Activated naive CD8-positive, alpha-beta T cell treated with anti-CD3 and anti-CD28 coated beads for 36 hours (primary cell): ENCODE results near the gene SPOCK1. TPM values are rescaled to one million over a fixed set of nuclear protein-coding genes. Genes with fewer than 3 reads are reported as not detected.
"Not testable (repeated sequence)": the region's sequence is repeated elsewhere in the genome, so short reads cannot be mapped to it uniquely, and the experiment has no call there.

Source experiments
- DNase-seq: peaks from one replicate; pipeline ENCODE4 v3.0.0; 2021
- H3K27ac Mint-ChIP-seq: one replicate; pipeline ENCODE4 v1.8.0; 2022; ENCODE audit warnings: mild to moderate bottlenecking, moderate library complexity, mixed read lengths
- H3K27me3 Mint-ChIP-seq: one replicate; pipeline ENCODE4 v1.8.0; 2022; ENCODE audit warnings: mild to moderate bottlenecking, mixed read lengths
- H3K36me3 Mint-ChIP-seq: one replicate; pipeline ENCODE4 v1.8.0; 2021; ENCODE audit warnings: mild to moderate bottlenecking, mixed read lengths
- H3K4me1 Mint-ChIP-seq: one replicate; pipeline ENCODE4 v1.8.0; 2021; ENCODE audit warnings: mixed read lengths
- H3K4me3 Mint-ChIP-seq: one replicate; pipeline ENCODE4 v1.8.0; 2022; ENCODE audit warnings: mild to moderate bottlenecking, moderate library complexity, mixed read lengths
- H3K9me3 Mint-ChIP-seq: one replicate; pipeline ENCODE4 v1.8.0; 2022; ENCODE audit warnings: mixed read lengths
- total RNA-seq, 2 experiments: library from RNA; stranded (reverse); gene quantifications; one replicate each; pipeline ENCODE4 v1.2.3, GENCODE V29; 2021

Gene SPOCK1
- total RNA-seq, 2 experiments from 2014 or later, result 0.12 TPM; not detected in 1

DNA sequence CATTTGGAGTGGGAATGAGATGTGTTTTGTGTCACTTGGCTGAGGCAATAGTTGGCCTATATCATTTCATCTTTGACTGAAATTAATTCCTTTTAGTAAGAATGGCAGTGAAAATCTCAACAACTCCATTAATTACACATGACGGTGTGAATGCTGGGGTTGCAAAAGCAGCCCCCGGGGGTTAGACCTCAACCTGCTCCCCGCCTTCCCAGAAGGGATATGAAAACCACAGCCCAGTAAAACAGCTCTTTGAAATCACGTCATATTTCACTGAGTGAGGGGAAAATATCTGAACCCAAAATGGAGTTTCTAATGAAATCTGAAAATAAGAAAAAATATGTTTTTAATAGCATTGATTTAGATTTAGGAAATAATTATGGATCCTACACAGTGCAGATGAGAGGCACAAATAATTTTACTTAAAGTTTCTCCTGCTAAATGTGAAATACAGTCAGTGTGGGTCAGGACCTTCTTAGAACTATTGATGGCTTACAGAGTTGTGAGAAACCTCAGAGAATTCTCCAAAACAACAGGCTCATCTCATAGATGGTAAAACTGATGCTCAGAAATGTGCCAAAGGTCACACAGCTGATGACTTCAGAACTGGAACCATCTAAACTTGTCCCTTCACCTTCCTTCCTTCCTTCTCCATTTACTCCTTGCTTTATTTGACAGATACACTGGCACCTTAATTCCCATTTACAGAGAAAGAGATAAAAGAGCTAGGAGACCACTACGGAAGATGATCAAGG lies 96.5 kb downstream of the SPOCK1 start:
- no peak overlapping the region for H3K4me3 Mint-ChIP-seq
- no peak for DNase-seq
- no peaks in the 10 kb centered on the region for H3K9me3 Mint-ChIP-seq
- H3K27ac Mint-ChIP-seq, result no peak overlapping the region
- no peaks in the 10 kb centered on the region for H3K36me3 Mint-ChIP-seq
- H3K4me1 Mint-ChIP-seq, result no peaks in the 10 kb centered on the region
- H3K27me3 Mint-ChIP-seq, result no peaks in the 10 kb centered on the region

DNA sequence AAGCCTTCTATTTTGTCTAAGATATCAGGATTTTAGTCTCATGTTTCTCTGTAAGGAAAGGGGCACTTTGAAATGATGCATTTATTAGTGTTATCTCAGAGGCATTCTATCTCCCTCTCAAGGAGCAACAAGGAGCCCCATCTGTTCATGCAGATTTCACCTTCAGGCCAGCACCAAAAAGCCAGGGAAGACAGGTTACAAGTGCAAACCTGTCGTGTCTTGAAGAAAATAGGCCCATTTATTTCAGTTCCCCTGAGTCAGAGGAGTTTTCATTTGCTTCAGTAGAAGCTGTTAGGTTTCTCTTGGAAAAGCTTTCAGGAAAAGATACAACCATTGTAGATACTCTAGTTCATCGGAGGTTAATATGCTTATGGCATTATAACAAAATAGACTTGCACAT lies 97.2 kb downstream of the SPOCK1 start:
- DNase-seq, result no peak
- Mint-ChIP-seq H3K4me3 (no peak overlapping the region), H3K36me3 (no peaks in the 10 kb centered on the region), H3K9me3 (no peaks in the 10 kb centered on the region), H3K4me1 (no peaks in the 10 kb centered on the region), H3K27ac (no peak overlapping the region), H3K27me3 (no peaks in the 10 kb centered on the region)

DNA sequence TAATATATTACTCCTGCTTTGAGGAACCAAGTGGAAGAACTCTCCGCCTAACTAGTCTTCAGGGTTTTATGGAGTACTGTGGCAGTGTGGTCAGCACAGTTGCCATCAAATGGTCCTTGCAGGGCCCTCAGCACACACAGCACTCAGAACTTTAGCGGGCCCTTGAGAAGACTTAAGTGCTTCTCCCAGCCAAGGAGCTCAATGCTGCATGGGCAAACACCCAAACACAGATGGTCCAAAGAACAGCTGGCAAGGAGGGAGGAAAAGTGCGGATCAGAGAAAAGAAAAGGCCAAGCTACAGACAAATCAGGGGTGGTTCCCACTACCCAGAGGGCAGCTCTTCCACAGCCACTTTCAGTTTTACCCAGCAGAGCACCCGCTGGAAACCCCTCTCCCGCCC lies 98.6 kb downstream of the SPOCK1 start:
- no peak overlapping the region for H3K4me3 Mint-ChIP-seq

DNA sequence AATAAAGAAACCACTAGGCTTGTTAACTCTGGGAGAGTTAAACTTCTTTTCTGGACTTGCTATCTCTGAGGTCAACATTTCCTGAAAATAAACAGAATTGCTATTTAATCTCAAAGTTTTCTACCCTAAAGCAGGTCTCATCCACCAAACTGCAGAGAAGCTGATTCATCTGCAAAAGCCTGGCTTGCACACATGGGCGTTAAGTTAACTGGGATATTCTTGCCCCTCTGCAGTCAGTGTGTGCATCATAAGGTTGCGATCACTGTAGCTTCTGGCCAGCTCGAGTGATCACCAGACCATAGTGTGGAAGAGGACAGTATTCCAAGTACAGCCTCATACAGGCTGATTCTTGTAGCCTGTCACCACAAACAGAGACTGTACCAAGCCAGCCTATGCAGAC lies 99.2 kb downstream of the SPOCK1 start:
- Mint-ChIP-seq H3K27ac (no peak overlapping the region), H3K27me3 (no peaks in the 10 kb centered on the region), H3K4me3 (no peak overlapping the region), H3K36me3 (no peaks in the 10 kb centered on the region), H3K9me3 (no peaks in the 10 kb centered on the region), H3K4me1 (no peaks in the 10 kb centered on the region)
- DNase-seq, result no peak

More for the DNA sequence above, 98.6 kb downstream of the SPOCK1 start:
- Mint-ChIP-seq H3K27me3 (no peaks in the 10 kb centered on the region), H3K4me1 (no peaks in the 10 kb centered on the region), H3K9me3 (no peaks in the 10 kb centered on the region), H3K27ac (no peak overlapping the region), H3K36me3 (no peaks in the 10 kb centered on the region)
- no peak for DNase-seq

GRCh38 chr5:137398751-137399150 lies 100.4 kb downstream of the SPOCK1 start:
- Mint-ChIP-seq H3K9me3 (no peaks in the 10 kb centered on the region), H3K36me3 (no peaks in the 10 kb centered on the region), H3K4me3 (no peak overlapping the region), H3K27me3 (no peaks in the 10 kb centered on the region), H3K4me1 (no peaks in the 10 kb centered on the region), H3K27ac (no peak overlapping the region)
- DNase-seq, result no peak

- Mint-ChIP-seq H3K9me3 (no peaks in the 10 kb centered on the region), H3K4me3 (no peak overlapping the region), H3K27me3 (no peaks in the 10 kb centered on the region), H3K27ac (no peak overlapping the region), H3K4me1 (no peaks in the 10 kb centered on the region), H3K36me3 (no peaks in the 10 kb centered on the region)
- no peak for DNase-seq
Observed at GRCh38 chr5:137398154-137398553, 101.0 kb downstream of the SPOCK1 start.

- no peaks in the 10 kb centered on the region for H3K4me1 Mint-ChIP-seq
- peaks cover 6% of the 10 kb centered on the region for H3K27me3 Mint-ChIP-seq
- no peak overlapping the region for H3K27ac Mint-ChIP-seq
- no peak for DNase-seq
- H3K9me3 Mint-ChIP-seq, result no peaks in the 10 kb centered on the region
- no peak overlapping the region for H3K4me3 Mint-ChIP-seq
- no peaks in the 10 kb centered on the region for H3K36me3 Mint-ChIP-seq
Observed at GRCh38 chr5:137395011-137395755, 103.9 kb downstream of the SPOCK1 start.

DNA sequence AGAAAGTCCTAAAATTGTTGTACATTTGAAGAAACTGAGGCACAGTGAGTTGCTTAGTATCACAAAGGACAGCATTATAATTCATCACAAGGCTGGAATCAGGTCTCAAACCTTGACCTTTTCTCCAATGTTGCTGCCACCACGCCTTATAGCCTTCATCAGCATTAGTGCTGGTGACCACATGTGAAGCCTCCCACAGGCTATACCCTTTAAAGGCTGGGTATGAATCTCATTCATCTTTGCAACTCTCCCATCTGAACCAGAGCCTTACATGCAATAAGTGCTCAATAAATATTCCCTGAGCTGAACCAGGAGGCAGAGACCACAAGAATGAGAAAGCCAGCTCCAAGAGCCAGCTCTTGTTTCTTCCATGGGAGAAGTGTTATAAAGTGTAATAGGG lies 104.7 kb downstream of the SPOCK1 start:
- H3K27ac Mint-ChIP-seq, result no peak overlapping the region
- no peaks in the 10 kb centered on the region for H3K36me3 Mint-ChIP-seq
- DNase-seq, result no peak
- no peak overlapping the region for H3K4me3 Mint-ChIP-seq
- no peaks in the 10 kb centered on the region for H3K9me3 Mint-ChIP-seq
- peaks cover 6% of the 10 kb centered on the region for H3K27me3 Mint-ChIP-seq
- H3K4me1 Mint-ChIP-seq, result no peaks in the 10 kb centered on the region

DNA sequence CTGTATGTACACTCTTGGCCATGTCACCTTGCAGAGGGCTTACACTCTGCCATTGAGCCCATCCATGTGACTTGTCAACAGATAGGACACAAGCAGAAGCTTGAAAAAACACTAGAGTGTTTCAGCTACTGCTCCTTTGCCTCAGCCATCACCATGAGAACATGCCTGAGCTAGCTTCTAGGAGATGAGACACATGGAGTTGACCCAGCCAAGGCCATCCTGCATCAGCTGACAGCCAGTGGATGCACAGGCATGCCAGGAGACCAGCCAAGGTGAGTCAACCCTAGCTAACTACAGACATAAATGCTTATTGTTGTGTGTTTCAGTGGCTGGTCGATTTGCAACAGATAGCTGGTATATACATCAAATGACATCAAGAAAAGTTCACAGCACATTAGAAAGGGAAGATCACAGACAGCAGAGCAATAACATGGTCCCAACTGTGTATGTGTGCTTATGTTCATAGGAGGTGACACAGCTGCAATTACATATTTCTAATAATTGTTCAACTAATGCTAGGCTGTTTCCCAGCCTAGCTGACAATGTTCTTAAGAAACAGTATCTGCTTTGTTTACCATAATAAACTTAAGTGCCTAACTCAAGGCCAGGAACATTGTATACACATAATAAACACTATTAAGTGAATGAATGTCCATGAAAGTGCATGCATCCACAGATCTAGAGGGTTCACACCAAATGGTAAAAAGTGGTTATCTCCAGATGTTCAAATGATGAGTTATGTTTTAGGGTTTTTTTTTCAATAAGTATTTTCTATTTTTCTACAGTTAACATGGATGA lies 105.7 kb downstream of the SPOCK1 start:
- Mint-ChIP-seq H3K36me3 (no peaks in the 10 kb centered on the region), H3K4me1 (no peaks in the 10 kb centered on the region), H3K27me3 (peaks cover 6% of the 10 kb centered on the region), H3K27ac (no peak overlapping the region), H3K9me3 (no peaks in the 10 kb centered on the region), H3K4me3 (no peak overlapping the region)
- no peak for DNase-seq

- H3K36me3 Mint-ChIP-seq, result no peaks in the 10 kb centered on the region
- peaks cover 6% of the 10 kb centered on the region for H3K27me3 Mint-ChIP-seq
- no peaks in the 10 kb centered on the region for H3K9me3 Mint-ChIP-seq
- no peak overlapping the region for H3K4me3 Mint-ChIP-seq
- DNase-seq, result no peak
- H3K4me1 Mint-ChIP-seq, result no peaks in the 10 kb centered on the region
- H3K27ac Mint-ChIP-seq, result no peak overlapping the region
Observed at GRCh38 chr5:137392261-137392660, 106.9 kb downstream of the SPOCK1 start.

DNA sequence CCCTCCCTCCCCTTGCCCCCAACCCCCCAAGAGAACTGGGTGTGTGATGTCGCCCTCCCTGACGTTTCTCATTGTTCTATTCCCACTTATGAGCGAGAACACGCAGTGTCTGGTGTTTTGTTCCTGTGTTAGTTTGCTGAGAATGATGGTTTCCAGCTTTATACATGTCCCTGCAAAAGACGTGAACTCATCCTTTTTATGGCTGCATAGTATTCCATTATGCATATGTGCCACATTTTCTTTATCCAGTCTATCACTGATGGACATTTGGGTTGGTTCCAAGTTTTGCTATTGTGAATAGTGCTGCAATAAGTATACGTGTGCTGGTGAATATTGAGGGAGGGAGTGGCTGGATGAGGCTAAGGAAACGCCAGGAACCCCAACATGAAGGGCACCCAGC lies 108.1 kb downstream of the SPOCK1 start:
- not testable (repeated sequence) for H3K4me1 Mint-ChIP-seq, H3K27ac Mint-ChIP-seq

DNA sequence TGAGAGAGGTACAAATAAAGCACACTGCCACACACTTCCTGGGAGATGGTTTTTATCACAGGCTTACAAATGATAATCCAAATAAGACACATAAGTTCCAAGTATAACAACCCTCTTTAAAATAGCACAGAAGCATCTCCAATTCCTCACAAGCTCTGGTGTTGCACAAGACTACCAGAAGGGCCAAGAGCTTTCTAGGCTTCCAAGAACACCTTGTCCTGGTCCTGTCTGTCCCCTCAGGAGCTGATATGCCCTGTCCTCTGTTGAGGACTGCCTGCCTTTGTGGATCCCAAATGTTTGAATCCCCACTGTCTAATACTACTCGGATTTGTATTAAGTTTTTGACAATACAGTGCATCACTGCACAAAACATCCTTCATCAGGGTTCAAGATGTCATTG lies 110.1 kb downstream of the SPOCK1 start:
- H3K9me3 Mint-ChIP-seq, result no peaks in the 10 kb centered on the region
- no peak for DNase-seq
- H3K4me3 Mint-ChIP-seq, result no peak overlapping the region
- no peak overlapping the region for H3K27ac Mint-ChIP-seq
- H3K4me1 Mint-ChIP-seq, result no peaks in the 10 kb centered on the region
- no peaks in the 10 kb centered on the region for H3K36me3 Mint-ChIP-seq
- H3K27me3 Mint-ChIP-seq, result peaks cover 6% of the 10 kb centered on the region

More for the DNA sequence above, 108.1 kb downstream of the SPOCK1 start:
- not testable (repeated sequence) for H3K9me3 Mint-ChIP-seq, DNase-seq, H3K27me3 Mint-ChIP-seq, H3K36me3 Mint-ChIP-seq, H3K4me3 Mint-ChIP-seq

DNA sequence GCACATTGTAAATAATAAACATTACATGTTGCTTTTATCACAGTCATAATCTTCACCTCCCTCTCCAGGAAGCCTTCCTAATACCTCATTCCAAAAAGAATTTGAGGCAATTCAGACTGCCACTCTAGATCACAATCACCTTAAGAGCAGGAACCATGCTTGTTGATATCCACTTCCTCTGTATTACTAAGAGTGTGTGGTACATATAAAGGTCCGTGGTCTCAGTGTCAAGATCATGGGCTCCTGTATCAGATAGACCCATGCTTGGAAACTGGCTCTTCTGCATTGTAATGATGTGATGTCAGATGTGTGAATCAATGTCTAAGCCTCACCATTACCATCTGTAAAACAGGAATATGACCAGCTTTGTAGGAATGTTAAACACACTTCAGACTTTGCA lies 114.1 kb downstream of the SPOCK1 start:
- Mint-ChIP-seq H3K27ac (no peak overlapping the region), H3K4me3 (no peak overlapping the region), H3K4me1 (no peaks in the 10 kb centered on the region), H3K9me3 (peaks cover 17% of the 10 kb centered on the region), H3K27me3 (no peaks in the 10 kb centered on the region), H3K36me3 (no peaks in the 10 kb centered on the region)
- DNase-seq, result no peak

- Mint-ChIP-seq H3K4me3 (no peak overlapping the region), H3K27me3 (no peaks in the 10 kb centered on the region), H3K27ac (no peak overlapping the region), H3K9me3 (peaks cover 17% of the 10 kb centered on the region), H3K36me3 (no peaks in the 10 kb centered on the region), H3K4me1 (no peaks in the 10 kb centered on the region)
- no peak for DNase-seq
Observed at GRCh38 chr5:137383909-137384308, 115.2 kb downstream of the SPOCK1 start.

GRCh38 chr5:137381555-137381954 lies 117.6 kb downstream of the SPOCK1 start:
- Mint-ChIP-seq H3K27me3 (peaks cover 6% of the 10 kb centered on the region), H3K36me3 (no peaks in the 10 kb centered on the region)

More at GRCh38 chr5:137381555-137381954, 117.6 kb downstream of the SPOCK1 start:
- DNase-seq, result no peak
- H3K4me3 Mint-ChIP-seq, result no peak overlapping the region
- no peak overlapping the region for H3K27ac Mint-ChIP-seq
- H3K4me1 Mint-ChIP-seq, result no peaks in the 10 kb centered on the region
- peaks cover 17% of the 10 kb centered on the region for H3K9me3 Mint-ChIP-seq
